ENCODE measurements around the gene THAP2.

DNA sequence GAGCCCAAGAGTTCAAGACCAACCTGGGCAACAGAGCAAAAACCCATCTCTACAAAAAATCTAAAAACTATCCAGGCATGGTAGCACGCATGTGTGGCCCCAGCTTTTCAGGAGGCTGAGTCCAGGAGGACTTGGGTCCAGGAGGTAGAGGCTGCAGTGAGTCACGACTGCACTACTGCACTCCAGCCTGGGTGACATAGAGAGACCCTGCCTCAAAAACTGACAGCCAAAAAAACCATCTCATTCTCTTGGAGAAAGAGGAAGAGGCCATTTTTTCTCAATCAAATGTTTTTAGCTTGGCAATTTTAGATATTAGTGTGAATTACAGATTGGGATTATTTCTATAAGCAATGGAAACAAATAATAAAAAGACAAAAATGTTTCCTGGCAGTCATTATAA, 38.6 kb upstream of the THAP2 start:
- TF ChIP-seq, protein P1, sequence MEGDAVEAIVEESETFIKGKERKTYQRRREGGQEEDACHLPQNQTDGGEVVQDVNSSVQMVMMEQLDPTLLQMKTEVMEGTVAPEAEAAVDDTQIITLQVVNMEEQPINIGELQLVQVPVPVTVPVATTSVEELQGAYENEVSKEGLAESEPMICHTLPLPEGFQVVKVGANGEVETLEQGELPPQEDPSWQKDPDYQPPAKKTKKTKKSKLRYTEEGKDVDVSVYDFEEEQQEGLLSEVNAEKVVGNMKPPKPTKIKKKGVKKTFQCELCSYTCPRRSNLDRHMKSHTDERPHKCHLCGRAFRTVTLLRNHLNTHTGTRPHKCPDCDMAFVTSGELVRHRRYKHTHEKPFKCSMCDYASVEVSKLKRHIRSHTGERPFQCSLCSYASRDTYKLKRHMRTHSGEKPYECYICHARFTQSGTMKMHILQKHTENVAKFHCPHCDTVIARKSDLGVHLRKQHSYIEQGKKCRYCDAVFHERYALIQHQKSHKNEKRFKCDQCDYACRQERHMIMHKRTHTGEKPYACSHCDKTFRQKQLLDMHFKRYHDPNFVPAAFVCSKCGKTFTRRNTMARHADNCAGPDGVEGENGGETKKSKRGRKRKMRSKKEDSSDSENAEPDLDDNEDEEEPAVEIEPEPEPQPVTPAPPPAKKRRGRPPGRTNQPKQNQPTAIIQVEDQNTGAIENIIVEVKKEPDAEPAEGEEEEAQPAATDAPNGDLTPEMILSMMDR (conservative IDR thresholded peaks at IDR 0.05; ENCODE audit: low read length) = no peak
- TF ChIP-seq EZH2phosphoT487 (IDR thresholded peaks at IDR 0.05; ENCODE audit: borderline replicate concordance) = no peak

Data from Loucy (cell line).